ENCODE data around the gene PAK4. TPM values are rescaled to one million over a fixed set of nuclear protein-coding genes. Genes with fewer than 3 reads are reported as not detected.

The PAK4 gene
- total and polyA plus RNA-seq, 3 donors from 2014 or later, result 61.0 to 88.3 (median 84.3) TPM

GRCh38 chr19:39182174-39182505, 56.6 kb downstream of the PAK4 start:
- Histone ChIP-seq H3K9me3 (no peaks in the 10 kb centered on the region), H3K27ac (no peak overlapping the region), H3K36me3 (ENCODE audit: low read depth, missing control alignments) (no peaks in the 10 kb centered on the region), H3K27me3 (no peaks in the 10 kb centered on the region), H3K4me1 (no peaks in the 10 kb centered on the region), H3K4me3 (no peak overlapping the region)
- DNase-seq, result no peak
- no peak for TF ChIP-seq CTCF (IDR thresholded peaks at IDR 0.05)
- TF ChIP-seq POLR2A (IDR thresholded peaks at IDR 0.05), result no peak
- intact Hi-C loops (cut with DNase I; ENCODE audit: low total_unique reads), result no loop called here
- WGBS, 2 donors, result 77 to 89% methylated on average over 4 of the region's 4 CpGs

- Histone ChIP-seq H3K36me3 (ENCODE audit: low read depth, missing control alignments) (no peaks in the 10 kb centered on the region), H3K27me3 (no peaks in the 10 kb centered on the region), H3K4me1 (no peaks in the 10 kb centered on the region), H3K9me3 (no peaks in the 10 kb centered on the region), H3K4me3 (no peak overlapping the region), H3K27ac (no peak overlapping the region)
- TF ChIP-seq CTCF (IDR thresholded peaks at IDR 0.05), result no peak
- TF ChIP-seq POLR2A (IDR thresholded peaks at IDR 0.05), result no peak
- DNase-seq, result no peak
- intact Hi-C loops (cut with DNase I; ENCODE audit: low total_unique reads), result no loop called here
- 91% methylated on average over 8 of the region's 8 CpGs for WGBS, 2 donors
These were observed 57.5 kb downstream of the PAK4 start for GRCh38 chr19:39183104-39183503.

GRCh38 chr19:39186391-39186790, 60.8 kb downstream of the PAK4 start:
- no peak for DNase-seq
- Histone ChIP-seq H3K4me1 (no peaks in the 10 kb centered on the region), H3K9me3 (no peaks in the 10 kb centered on the region), H3K27ac (no peak overlapping the region), H3K4me3 (no peak overlapping the region), H3K36me3 (ENCODE audit: low read depth, missing control alignments) (no peaks in the 10 kb centered on the region), H3K27me3 (no peaks in the 10 kb centered on the region)
- TF ChIP-seq CTCF (IDR thresholded peaks at IDR 0.05) (no peak), POLR2A (IDR thresholded peaks at IDR 0.05) (no peak)
- intact Hi-C loops (cut with DNase I; ENCODE audit: low total_unique reads), result no loop called here
- WGBS, 2 donors, result 87 to 95% methylated on average over 7 to 8 of the region's 8 CpGs

GRCh38 chr19:39187552-39187943, 62.0 kb downstream of the PAK4 start:
- H3K4me3 ChIP-seq, result no peak overlapping the region
- intact Hi-C loops (cut with DNase I; ENCODE audit: low total_unique reads), result no loop called here
- no peaks in the 10 kb centered on the region for H3K36me3 ChIP-seq (ENCODE audit: low read depth, missing control alignments)
- no peak overlapping the region for H3K27ac ChIP-seq
- DNase-seq, result no peak
- WGBS, 2 donors, result 61 to 69% methylated on average over 5 to 8 of the region's 8 CpGs
- H3K27me3 ChIP-seq, result no peaks in the 10 kb centered on the region
- no peaks in the 10 kb centered on the region for H3K9me3 ChIP-seq
- no peaks in the 10 kb centered on the region for H3K4me1 ChIP-seq
- TF ChIP-seq POLR2A (IDR thresholded peaks at IDR 0.05), result no peak
- no peak for TF ChIP-seq CTCF (IDR thresholded peaks at IDR 0.05)

- Histone ChIP-seq H3K27me3 (no peaks in the 10 kb centered on the region), H3K4me1 (no peaks in the 10 kb centered on the region), H3K4me3 (no peak overlapping the region), H3K27ac (no peak overlapping the region), H3K36me3 (ENCODE audit: low read depth, missing control alignments) (no peaks in the 10 kb centered on the region), H3K9me3 (no peaks in the 10 kb centered on the region)
- 73 to 78% methylated on average over 6 of the region's 6 CpGs for WGBS, 2 donors
- intact Hi-C loops (cut with DNase I; ENCODE audit: low total_unique reads), result no loop called here
- DNase-seq, result no peak
- TF ChIP-seq CTCF (IDR thresholded peaks at IDR 0.05) (no peak), POLR2A (IDR thresholded peaks at IDR 0.05) (no peak)
These were observed 63.4 kb downstream of the PAK4 start for GRCh38 chr19:39188960-39189359.
